Daoy (cell line): ENCODE measurements around the gene PHKB. TPM values are rescaled to one million over a fixed set of nuclear protein-coding genes. Genes with fewer than 3 reads are reported as not detected.
"Not testable (repeated sequence)": the region's sequence is repeated elsewhere in the genome, so short reads cannot be mapped to it uniquely, and the experiment has no call there.

Source experiments
- DNase-seq: peaks from one replicate; pipeline ENCODE4 v3.0.0-alpha.2; 2015; ENCODE audit warnings: low read depth
- total RNA-seq: library from RNA; depleted of rRNA; stranded (reverse); fragments of >200 nt; shearing (Covaris generic); gene quantifications from 2 replicates; pipeline ENCODE4 v1.2.3, GENCODE V29; 2014; rRNA removed

The PHKB gene
- 22.5 and 23.5 TPM in 2 replicates for total RNA-seq

DNA sequence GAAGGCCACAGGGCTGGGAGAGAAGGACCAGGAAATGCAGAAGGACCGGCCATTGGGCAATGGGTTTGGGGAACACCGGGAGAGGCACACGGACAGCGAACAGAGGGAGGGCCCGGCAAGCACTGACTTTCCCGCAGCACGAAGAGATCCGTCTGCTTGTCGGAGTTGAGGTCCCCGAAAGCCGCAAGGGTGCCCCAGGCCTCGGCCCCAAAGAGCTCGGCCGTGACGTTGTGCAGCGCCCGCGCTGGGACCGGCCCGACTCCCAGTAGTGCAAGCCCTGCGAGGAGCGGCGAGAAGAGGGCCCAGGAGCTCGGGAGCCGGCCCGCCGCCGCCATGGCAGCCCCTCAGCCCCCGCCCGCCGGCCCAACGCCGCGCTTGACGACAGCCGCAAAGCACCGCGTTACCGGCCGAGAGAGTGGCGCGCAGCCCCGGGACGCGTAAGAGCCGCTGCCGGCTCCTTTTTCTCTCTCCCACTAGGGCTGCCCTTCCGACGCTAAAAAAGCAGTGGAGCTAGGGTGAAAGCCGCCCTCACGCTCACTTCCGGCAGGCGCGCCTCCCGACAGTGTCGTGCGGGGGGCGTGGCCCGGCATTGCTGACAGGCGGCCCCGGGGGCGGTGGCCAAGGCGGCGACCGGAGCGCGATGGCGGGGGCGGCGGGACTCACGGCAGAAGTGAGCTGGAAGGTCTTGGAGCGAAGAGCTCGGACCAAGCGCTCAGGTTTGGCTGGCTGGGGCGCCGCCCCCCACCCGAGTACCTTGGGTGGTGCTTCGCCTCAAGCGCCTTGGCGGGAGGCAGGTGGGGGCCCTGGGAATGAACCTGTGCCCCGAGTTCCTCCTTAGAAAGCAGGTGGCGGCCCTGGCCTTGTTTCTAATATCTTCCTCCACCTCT lies at the start of gene PHKB, which contains the start of gene ITFG1:
Gene PHKB, plus strand, starts transcription at position 621 of the 887 bp plus-strand sequence. Its CDS starts 20 bp downstream, at position 641.
Gene ITFG1, minus strand, starts transcription at position 353 of the 887 bp plus-strand sequence. Its CDS starts 18 bp downstream, at position 335.
- peak; percentile 95 for DNase-seq

DNA sequence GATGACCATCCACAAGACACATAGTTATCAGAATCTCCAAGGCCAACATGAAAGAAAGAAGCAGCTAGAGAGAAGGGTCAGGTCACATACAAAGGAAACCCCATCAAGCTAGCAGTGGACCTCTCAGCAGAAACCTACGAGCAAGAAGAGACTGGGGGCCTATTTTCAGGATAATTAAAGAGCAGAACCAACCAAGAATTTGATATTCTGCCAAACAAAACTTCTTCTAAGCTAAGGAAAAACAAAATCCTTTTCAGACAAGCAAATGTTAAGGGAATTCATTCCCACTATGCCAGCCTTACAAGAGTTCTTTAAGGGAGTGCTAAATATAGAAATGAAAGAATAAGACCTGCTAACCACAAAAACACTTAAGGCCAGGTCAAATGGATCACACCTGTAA lies 48.1 kb upstream of the PHKB start:
- DNase-seq: no peak

DNA sequence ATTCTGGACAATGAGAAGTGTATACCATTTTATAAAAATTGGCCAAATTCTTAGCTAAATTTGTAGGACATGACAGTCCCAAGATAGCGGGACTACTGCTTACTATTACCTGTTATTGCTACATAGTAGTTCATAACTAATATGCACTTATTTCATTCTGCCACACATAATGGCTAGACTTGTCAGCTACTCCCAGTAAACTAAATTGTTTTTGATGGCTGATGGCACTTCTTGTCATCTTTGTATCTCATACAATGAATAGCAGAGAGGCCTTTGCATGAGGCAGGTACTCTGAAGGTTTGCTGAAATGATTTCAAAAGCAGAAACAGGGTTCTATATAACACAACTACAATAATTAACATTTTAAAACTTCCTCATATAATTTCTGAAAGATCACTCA lies 44.3 kb upstream of the PHKB start:
- DNase-seq: no peak

DNA sequence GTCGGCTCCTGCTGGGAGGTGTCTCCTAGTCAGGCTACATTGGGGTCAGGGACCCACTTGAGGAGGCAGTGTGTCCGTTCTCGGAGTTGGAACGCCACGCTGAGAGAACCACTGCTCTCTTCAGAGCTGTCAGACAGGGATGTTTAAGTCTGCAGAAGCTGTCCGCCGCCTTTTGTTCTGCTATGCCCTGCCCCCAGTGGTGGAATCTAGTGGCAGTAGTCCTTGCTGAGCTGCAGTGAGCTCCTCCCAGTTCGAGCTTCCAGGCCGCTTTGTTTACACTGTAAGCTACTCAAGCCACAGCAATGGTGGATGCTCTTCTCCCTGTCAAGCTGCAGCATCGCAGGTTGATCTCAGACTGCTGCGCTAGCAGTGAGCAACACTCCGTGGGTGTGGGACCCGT lies 36.3 kb upstream of the PHKB start:
- no peak for DNase-seq

DNA sequence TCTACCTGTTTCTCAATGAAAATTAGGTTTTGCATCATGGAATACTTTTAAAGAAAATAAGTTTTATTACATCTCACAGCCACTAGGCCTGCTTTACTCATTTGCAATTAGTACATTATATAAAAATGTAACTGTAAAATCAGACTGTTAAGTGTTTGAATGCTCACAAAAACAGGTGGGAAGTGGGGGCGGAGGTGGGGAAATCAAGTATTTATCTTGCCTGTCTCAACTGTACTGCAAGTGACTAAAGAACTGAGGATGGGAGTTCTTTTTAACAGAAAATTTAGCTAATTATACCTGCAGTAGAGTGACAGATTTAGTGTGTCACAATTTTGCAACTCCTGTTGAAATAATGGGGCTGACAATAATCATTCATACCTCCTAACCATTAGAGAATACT lies 34.3 kb upstream of the PHKB start:
- no peak for DNase-seq

DNA sequence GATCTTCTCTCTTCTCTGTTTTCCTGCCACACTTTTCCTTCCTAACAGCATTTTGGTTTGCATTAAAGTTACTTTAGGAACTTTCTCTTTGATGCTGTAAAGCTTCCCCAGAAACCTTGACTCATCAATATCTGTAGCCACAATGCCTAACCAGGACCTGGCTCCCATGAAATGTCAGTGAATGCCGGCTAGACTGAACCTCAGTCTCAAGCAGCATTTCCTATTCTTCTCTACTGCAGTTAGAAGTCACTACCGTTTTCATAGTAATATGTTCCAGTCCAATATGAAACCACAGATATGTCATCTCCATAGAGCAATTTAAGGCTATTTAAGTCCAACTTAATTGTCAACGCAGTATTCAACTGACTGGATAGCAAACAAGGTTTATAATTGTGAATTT lies 29.2 kb upstream of the PHKB start:
- DNase-seq: no peak

DNA sequence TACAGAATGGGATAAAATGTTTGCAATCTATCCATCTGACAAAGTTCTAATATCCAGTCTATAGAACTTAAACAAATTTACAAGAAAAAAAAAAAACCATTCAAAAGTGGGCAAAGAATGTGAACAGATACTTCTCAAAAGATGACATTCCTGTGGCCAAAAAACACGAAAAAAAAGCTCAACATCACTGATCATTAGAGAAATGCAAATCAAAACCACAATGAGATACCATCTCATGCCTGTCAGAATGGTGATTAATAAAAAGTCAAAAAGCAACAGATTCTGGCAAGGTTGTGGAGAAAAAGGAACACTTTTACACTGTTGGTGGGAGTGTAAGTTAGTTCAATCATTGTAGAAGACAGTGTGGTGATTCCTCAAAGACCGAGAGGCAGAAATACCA lies 26.9 kb upstream of the PHKB start:
- not testable (repeated sequence) for DNase-seq

DNA sequence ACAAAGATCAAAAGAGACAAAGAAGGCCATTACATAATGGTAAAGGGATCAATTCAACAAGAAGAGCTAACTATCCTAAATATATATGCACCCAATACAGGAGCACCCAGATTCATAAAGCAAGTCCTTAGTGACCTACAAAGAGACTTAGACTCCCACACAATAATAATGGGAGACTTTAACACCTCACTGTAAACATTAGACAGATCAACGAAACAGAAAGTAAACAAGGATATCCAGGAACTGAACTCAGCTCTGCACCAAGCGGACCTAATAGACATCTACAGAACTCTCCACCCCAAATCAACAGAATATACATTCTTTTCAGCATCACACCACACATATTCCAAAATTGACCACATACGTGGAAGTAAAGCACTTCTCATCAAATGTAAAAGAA lies 21.1 kb upstream of the PHKB start:
- DNase-seq: not testable (repeated sequence)

DNA sequence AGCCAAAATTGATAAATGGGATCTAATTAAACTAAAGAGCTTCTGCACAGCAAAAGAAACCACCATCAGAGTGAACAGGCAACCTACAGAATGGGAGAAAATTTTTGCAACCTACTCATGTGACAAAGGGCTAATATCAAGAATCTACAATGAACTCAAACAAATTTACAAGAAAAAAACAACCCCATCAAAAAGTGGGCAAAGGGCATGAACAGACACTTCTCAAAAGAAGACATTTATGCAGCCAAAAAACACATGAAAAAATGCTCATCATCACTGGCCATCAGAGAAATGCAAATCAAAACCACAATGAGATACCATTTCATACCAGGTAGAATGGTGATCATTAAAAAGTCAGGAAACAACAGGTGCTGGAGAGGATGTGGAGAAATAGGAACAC lies 18.2 kb upstream of the PHKB start:
- not testable (repeated sequence) for DNase-seq

DNA sequence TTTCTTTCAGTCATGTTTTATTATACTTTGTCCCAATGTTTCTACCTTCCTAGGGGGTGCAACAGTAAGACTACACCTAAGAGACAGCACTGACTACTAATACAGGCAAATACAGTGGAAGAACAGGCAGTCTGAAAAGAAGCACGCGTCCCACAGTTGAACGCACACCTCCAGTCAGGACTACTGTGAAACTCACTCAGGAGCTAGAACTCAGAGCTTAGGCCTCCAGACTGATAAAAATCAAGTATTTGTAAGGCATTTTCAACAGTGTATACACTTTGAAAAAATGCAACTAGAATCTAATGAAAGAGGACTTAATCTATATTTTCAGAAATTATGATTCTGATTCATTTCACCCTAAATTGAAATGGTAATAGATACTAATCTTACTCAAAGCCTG lies 14.7 kb upstream of the PHKB start:
- DNase-seq: no peak

DNA sequence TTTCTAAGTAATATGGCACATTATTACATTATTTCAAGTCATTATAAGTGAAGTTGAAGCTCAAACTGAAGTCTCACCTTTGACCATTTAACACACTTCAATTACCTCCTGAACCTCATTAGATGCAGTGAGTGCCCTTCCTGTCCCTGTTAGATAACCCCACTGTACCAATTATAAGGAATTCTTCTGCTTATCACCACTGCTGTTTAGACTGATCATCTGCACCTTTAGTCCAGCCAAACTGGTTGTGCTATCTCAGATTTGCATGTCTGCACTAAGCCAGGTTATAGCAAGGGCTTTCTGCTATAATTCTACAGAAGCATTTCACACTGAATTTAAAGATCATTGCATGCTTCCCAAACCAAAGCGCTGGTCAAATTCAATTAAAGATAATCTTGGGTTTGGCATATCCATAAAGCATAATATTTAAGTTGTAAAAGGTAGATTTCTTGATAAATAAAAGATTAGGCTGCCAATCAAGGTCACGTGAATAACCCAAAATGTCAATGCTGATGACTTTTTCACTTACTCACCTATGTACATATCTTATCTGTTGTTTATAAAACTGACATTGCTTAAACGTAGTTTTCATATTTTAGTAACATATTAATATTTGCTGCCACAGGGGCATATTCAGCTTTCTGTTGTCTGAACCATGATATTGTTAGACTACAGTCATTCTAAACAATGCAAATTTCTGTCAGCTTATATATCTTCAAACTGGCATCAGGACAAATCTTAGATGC lies 12.1 kb upstream of the PHKB start:
- no peak for DNase-seq

DNA sequence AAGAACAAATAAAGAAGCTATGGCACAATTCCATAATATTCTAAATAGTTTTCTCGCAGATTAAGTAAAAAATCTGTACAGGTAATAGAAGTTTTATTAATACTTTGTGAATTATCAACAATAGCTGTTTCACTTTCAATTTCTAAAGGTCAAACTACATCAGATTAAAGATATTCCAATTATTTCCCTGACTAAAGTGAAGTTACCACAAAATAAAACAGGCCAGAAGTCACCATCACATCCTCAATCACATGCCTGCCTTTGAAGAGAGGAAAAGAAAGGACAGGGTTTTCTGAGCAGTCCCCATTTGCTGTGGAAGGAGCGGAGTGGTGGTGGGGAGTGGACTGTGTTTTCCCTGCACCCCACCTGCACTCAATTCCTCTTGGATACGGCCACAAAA lies 11.3 kb upstream of the PHKB start:
- DNase-seq: no peak

DNA sequence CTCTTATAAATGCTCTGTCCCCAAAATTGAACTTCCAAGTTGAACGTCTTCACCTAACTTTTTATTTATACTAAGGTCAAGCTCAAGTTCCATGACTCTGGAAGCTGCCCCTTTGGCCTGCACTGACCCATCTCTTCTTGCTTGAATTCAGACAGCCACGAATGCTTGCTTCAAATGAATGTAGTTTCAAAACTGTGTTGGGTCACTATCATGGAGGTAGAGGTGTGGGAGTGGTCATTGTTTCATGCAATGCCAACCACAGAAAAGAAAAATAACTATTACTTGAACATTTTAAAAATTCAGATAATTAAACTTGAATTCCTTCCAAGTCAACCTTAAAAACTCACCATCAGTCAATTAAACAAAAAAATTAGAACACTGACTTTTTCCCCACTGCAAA lies 2.8 kb upstream of the PHKB start:
- no peak for DNase-seq

DNA sequence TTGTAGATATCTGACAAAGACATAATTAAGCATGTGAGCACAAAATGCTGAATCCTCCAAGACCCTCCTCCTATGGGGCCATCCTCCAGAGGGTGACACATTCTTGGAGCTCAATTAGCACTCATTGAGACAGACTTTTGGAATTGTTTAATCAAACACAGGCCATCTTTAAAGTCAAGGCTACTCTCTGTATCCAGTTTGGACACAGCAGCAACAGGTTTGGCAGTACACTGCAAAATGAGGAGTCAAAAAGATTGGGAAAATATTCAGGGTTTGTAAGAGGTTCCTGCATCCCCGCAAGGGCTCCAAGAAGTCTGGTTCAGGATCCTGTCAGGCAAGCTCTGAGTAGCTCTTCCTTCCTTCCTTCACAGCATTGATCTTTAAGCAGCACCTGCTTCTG lies 1.5 kb upstream of the PHKB start:
- no peak for DNase-seq

DNA sequence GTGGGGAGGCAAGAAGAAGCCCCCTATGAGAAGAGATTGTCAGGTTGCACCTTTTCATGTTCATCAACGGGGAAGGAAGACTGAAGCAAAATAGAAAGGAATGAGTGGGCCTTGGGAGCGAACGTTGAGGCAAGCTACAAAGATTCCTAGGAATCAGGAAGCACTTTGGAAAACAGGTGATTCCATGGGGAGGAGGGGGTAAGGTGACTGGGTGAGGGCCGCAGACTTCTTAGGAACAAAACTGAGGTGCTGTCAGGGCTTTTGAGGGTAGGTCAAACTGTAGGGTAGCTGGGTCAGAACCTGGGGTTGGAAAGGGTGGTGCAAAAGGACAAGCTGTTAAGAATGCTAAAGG lies 796 bp upstream of the PHKB start:
- no peak for DNase-seq

DNA sequence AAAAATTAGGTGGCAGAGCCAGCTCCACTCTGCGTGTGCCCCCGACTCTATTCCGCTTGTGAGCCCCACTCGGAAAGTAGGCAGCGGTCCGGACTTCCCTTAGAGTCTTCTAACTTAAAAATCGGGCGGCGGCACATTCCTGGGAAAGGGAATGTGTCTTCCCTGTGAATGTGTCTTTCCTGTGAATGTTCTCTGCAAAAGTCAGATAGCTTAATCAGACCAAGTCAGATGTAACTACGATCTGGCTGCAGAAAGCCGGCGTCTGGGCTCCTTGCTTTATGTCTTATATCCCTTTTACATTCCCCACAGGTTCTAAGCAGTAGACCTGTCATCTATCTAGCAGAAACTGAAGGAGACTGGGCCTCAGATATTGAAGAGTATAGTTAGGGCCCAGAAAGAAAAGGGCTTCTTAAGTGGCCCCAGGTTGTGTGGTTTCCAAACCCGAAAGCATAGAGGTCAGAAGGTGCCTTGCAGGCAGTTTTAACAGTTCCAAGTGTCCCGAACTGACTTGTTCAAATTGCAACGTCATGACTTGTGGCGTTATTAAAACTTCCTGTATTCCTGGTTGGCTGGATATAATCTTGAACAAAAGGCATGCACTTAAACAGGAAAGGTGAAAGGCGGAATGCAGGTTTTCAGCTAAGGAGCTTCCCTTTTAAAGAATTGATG lies 601 bp downstream of the PHKB start:
- peak; percentile 35 for DNase-seq

DNA sequence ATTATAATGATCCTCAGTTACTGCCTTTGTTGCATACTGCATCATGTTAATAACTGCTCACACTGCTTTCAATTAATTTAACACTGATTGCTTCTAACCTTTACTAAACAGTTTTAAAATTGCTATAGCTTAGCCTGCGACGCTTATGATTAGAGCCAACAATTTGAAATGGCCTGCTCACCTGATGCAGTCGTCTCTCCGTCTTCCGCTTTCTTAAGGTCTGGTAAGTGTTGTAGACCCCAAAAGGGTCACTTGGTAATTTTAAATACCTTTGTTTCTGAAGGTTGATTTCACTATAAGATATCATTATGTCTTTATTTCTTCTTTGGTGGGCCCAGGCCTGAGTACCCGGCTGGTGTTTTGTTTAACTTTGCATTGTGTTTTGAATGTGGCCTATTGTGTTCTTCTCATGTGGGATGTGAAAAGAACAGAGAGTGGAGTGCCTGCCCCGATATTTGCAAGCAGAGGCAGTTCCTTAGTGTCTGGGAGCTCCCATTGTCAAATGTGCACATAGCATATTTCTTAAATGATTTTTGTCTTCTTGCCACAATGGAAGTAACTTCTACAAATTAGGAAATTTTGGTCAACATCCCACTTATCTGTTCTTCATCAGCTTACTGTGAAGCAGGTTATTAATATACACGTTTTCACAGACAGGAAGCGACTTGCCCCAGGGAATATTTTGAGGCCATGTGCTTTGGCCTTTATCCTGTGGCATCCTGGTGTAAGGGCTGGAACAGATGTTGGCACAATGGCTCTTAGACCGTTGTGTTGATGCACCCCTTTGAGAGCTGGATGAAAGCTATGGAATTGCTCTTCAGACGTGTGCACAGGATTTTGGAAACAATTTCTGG lies 2.9 kb downstream of the PHKB start:
- no peak for DNase-seq

DNA sequence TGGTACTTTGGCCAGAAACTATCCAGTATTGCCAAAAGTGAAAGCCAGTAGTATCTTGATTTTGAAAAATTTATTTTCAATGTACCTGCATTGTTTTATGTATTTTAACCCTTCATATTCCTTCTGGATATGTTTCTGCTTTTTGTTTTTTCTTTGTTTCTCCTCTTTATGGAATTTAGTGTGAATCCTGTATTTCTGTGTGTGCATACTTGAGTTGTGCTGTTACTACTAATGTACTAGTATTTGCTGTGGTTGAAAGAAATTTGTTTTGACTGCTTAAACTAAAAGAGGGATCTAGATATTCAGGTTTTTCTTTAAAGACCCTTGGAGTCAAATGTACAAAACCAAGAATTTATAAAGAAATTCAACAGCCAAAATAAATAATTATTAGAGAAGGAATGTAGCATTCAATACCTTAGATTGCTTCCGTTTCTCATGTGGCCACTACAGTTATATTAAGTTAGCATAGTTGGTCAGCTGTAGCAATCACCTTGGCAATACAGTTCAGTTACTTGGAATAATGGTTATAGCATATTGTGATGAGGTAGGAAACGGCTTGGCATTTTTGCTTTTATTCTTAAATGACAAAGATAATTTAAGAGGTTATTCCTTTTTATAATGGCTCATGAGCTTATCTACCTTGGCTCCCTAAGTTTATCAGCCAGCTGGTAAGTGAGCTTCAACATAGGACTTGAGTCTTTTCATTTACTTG lies 4.9 kb downstream of the PHKB start:
- no peak for DNase-seq

DNA sequence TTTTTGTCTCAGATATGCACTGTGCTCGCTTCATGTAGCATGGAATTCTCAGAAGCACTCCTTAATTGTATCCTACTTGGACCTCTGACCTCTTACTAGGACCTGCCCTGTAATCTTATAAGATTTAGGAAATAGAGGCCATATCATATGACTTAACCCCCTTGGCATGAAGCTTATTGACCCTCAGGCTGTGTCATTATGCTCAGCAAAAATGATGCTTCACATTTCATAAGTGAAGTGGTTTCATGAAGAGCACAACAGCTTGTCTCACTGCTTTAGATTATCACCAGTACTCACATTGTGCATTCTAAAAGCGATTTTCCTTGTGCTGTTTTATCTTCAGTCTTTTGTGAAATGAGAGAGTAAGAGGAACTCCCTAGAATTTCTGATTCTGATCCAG lies 6.4 kb downstream of the PHKB start:
- no peak for DNase-seq

DNA sequence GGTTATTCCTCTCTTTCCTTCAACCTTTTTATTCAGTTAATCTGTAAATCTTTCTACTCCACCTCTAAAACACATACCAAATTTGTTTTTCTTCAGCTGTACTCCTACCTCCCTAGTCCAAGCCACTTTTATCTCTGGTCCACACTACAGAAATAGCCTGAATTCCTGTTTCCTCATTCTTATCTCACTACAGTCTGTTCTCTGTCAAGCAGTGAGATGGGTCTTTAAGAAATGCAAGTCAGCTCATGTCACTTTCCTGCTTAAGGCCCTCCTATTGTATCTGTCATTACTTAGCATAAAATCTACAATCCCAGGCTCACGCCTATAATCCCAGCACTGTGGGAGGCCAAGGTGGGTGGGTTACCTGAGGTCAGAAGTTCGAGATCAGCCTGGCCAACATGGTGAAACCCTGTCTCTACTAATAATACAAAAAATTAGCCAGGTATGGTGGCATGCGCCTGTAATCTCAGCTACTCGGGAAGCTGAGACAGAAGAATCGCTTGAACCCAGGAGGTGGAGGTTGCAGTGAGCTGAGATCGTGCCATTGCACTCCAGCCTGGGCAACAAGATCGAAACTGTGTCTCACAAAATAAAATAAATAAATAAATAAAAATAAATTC lies 7.0 kb downstream of the PHKB start:
- DNase-seq: not testable (repeated sequence)
